Measurements from ENCODE around the gene TLCD2. TPM values are rescaled to one million over a fixed set of nuclear protein-coding genes. Genes with fewer than 3 reads are reported as not detected.

Gene TLCD2
- total and polyA plus RNA-seq, 2 of the 13 experiments (the other 11 are each of a cell fraction or from before 2014, with no cell fraction given), result 0.90 to 1.1 TPM

GRCh38 chr17:1716912-1717695 lies 6.9 kb upstream of the TLCD2 start (continued):
- TF ChIP-seq ZHX1 (CRISPR knock-in tag; IDR thresholded peaks at IDR 0.05; ENCODE audit: low read depth) (peak; percentile 75; the same call in 1 of the 2 replicates), MXD3 (CRISPR knock-in tag; IDR thresholded peaks at IDR 0.05) (no peak), MTERF4 (CRISPR knock-in tag; IDR thresholded peaks at IDR 0.05) (no peak), ZNF121 (CRISPR knock-in tag; IDR thresholded peaks at IDR 0.05) (0 out of 2 replicates have a peak, but pooled peaks have one; percentile 6), AHR (CRISPR knock-in tag; IDR thresholded peaks at IDR 0.05) (no peak), MAFG (CRISPR knock-in tag; IDR thresholded peaks at IDR 0.05) (peak; percentile 87), ATF1 (CRISPR knock-in tag; IDR thresholded peaks at IDR 0.05) (peak; percentile 55; the same call in 1 of the 2 replicates), CREBL2 (CRISPR knock-in tag; IDR thresholded peaks at IDR 0.05; ENCODE audit: borderline replicate concordance) (no peak), CENPBD1 (CRISPR knock-in tag; IDR thresholded peaks at IDR 0.05; ENCODE audit: borderline replicate concordance, low read depth) (no peak), ZNF33A (CRISPR knock-in tag; IDR thresholded peaks at IDR 0.05; ENCODE audit: borderline replicate concordance) (no peak), SETDB1 (CRISPR knock-in tag; IDR thresholded peaks at IDR 0.05; ENCODE audit: borderline replicate concordance) (no peak), CBFB (CRISPR knock-in tag; IDR thresholded peaks at IDR 0.05) (0 out of 2 replicates have a peak, but pooled peaks have one; percentile 17), ZNF407 (CRISPR knock-in tag; IDR thresholded peaks at IDR 0.05; ENCODE audit: not compliant biosample characterization) (no peak), SMAD9 (CRISPR knock-in tag; IDR thresholded peaks at IDR 0.05) (no peak), NFIC (IDR thresholded peaks at IDR 0.05; ENCODE audit: low read length) (peak; percentile 3)

All from HepG2 (cell line).